Upper lobe of right lung (tissue), 1 donor: ENCODE data around the gene UGDH. TPM values are rescaled to one million over a fixed set of nuclear protein-coding genes. Genes with fewer than 3 reads are reported as not detected.

Source experiments
- ATAC-seq: fragments of 200-7000 bp; cut with Tn5 transposase; one replicate; pipeline ENCODE4 v1.9.1; 2020; ENCODE audit warnings: mild to moderate bottlenecking, moderate library complexity
- DNase-seq: peaks from one replicate; pipeline ENCODE4 v3.0.0-alpha.2; 2020
- H3K27ac ChIP-seq: fragments of 200-600 bp; one replicate; pipeline ENCODE4 v1.8.0; 2022
- H3K27me3 ChIP-seq: fragments of 200-600 bp; one replicate; pipeline ENCODE4 v1.8.0; 2022; ENCODE audit warnings: mild to moderate bottlenecking
- H3K36me3 ChIP-seq: fragments of 200-600 bp; one replicate; pipeline ENCODE4 v1.8.0; 2022
- H3K4me1 ChIP-seq: fragments of 200-600 bp; one replicate; pipeline ENCODE4 v1.8.0; 2022
- H3K4me3 ChIP-seq: fragments of 200-600 bp; one replicate; pipeline ENCODE4 v1.8.0; 2022; ENCODE audit warnings: mild to moderate bottlenecking
- H3K9me3 ChIP-seq: fragments of 200-600 bp; one replicate; pipeline ENCODE4 v1.8.0; 2022
- intact Hi-C: fragments of 100-400 bp; cut with DNase I; formaldehyde crosslinking; loops from one replicate; pipeline ENCODE4 v1.11.0; 2022
- total RNA-seq: library from RNA; stranded (reverse); fragmentation: NEBNext Ultra II Directional; extraction: Animal tissue kit (Norgen Biotek cat#: 25700); gene quantifications from one replicate; pipeline ENCODE4 v1.2.1, GENCODE V29; 2021
- TF ChIP-seq, protein P1 (sequence below): fragments of 200-600 bp; IDR thresholded peaks from one replicate; pipeline ENCODE4 v1.8.0; 2022; ENCODE audit warnings: antibody characterized with exemption
- donor health status: DM: no; HTN: yes; CAD: no; lungs with severe emphysema.

The UGDH gene
- total RNA-seq, 1 donor from 2014 or later: 55.2 TPM

DNA sequence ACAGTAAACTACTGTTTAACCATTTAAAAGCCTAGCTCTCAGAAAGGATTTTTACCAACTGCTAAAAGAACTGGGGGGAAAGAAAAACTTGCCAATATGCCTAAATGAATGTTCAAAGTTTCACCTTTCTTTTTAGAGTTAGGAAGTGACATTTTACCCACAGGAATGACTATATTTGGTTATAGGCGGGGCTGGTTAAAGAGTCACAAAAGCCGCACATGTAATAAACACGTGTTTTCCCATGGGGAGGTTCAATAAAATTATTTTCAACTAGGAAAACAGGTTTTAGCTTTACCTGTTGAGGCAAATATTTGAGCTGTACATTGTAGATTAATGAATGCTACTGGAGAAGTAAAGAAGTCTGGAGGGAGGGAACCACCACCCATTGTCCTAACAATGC lies 41.6 kb upstream of the UGDH start:
- intact Hi-C loops: no loop called here
- Histone ChIP-seq H3K9me3 (no peaks in the 10 kb centered on the region), H3K36me3 (peaks cover 11% of the 10 kb centered on the region), H3K27me3 (no peaks in the 10 kb centered on the region), H3K4me3 (no peak overlapping the region), H3K4me1 (no peaks in the 10 kb centered on the region), H3K27ac (no peak overlapping the region)
- TF ChIP-seq, protein P1, sequence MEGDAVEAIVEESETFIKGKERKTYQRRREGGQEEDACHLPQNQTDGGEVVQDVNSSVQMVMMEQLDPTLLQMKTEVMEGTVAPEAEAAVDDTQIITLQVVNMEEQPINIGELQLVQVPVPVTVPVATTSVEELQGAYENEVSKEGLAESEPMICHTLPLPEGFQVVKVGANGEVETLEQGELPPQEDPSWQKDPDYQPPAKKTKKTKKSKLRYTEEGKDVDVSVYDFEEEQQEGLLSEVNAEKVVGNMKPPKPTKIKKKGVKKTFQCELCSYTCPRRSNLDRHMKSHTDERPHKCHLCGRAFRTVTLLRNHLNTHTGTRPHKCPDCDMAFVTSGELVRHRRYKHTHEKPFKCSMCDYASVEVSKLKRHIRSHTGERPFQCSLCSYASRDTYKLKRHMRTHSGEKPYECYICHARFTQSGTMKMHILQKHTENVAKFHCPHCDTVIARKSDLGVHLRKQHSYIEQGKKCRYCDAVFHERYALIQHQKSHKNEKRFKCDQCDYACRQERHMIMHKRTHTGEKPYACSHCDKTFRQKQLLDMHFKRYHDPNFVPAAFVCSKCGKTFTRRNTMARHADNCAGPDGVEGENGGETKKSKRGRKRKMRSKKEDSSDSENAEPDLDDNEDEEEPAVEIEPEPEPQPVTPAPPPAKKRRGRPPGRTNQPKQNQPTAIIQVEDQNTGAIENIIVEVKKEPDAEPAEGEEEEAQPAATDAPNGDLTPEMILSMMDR: no peak
- DNase-seq (no peak), ATAC-seq (no peak)

DNA sequence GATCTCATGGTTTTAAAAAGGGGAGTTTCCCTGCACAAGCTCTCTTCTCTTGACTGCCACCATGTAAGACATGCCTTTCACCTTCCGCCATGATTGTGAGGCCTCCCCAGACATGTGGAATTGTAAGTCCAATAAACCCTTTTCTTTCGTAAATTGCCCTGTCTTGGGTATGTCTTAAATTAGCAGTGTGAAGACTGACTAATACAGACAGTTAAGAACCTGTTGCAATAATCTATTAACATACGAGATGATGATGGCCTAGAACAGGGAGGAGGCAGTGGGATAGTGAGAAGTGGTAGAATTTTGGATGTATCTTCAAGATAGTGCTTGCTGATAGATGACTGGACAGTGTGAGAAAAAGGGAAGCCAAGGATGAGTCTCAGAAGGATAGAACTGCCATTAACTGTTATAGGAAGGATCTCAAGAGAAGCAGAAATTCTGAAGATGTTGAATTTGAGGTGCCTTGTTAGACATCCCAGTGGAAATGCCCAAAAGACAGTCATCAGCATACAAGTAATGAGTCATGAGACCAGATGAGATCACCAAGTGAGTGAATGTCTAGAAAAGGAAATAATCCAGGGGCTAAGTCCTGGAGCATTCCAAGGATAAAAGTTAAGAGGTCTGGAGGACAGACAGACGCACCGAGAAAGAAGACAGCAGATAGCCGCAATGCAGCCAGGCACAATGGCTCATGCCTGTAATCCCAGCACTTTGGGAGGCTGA lies 38.8 kb upstream of the UGDH start:
- no peak for ATAC-seq
- DNase-seq: no peak

DNA sequence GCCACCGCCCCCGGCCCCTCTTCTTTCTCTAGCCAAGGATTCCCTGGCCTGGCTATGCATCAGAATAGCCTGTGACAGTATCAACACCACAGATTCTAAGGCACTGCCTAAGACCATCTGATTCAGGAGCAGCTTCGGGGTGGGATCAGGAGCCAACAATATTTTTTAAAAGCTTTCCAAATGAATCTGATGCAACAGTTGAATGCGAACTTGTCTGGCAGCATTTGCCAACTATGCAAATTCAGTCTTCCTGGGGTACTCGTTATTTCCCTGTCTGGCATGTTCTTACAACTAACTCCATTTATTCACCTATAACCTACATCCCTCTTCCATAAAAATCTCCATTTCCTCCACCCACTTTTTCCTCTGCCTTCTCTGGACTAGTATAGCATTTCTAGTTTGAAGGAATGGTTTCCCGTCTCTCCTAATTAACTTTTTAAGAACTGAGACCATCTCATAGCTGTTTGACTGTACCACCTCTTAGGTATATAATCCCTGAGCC lies 36.2 kb upstream of the UGDH start:
- TF ChIP-seq, protein P1: no peak
- Histone ChIP-seq H3K27me3 (no peaks in the 10 kb centered on the region), H3K4me3 (no peak overlapping the region), H3K36me3 (no peaks in the 10 kb centered on the region), H3K9me3 (no peaks in the 10 kb centered on the region), H3K27ac (no peak overlapping the region), H3K4me1 (no peaks in the 10 kb centered on the region)
- DNase-seq (no peak), ATAC-seq (no peak)
- intact Hi-C loops: no loop called here

More for the DNA sequence above, 38.8 kb upstream of the UGDH start:
- TF ChIP-seq, protein P1: no peak
- no peak overlapping the region for H3K27ac ChIP-seq
- H3K4me3 ChIP-seq: no peak overlapping the region
- no peaks in the 10 kb centered on the region for H3K27me3 ChIP-seq
- H3K9me3 ChIP-seq: no peaks in the 10 kb centered on the region
- H3K36me3 ChIP-seq: peaks cover 7% of the 10 kb centered on the region
- intact Hi-C loops: no loop called here
- no peaks in the 10 kb centered on the region for H3K4me1 ChIP-seq

DNA sequence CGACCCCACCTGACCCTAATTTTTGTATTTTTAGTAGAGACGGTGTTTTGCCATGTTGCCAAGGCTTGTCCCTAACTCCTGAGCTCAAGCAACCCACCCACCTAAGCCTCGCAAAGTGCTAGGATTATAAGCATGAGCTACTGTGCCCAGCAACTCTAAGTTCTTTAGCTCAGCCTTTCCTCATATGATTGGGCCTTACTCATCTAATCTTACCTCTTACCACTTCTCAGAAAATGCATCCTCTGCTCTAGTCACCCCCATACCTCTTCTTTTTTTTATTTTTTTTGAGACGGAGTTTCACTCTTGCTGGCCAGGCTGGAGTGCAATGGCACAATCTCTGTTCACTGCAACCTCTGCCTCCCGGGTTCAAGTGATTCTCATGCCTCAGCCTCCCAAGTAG lies 35.6 kb upstream of the UGDH start:
- DNase-seq (no peak), ATAC-seq (no peak)
- H3K27ac ChIP-seq: no peak overlapping the region

DNA sequence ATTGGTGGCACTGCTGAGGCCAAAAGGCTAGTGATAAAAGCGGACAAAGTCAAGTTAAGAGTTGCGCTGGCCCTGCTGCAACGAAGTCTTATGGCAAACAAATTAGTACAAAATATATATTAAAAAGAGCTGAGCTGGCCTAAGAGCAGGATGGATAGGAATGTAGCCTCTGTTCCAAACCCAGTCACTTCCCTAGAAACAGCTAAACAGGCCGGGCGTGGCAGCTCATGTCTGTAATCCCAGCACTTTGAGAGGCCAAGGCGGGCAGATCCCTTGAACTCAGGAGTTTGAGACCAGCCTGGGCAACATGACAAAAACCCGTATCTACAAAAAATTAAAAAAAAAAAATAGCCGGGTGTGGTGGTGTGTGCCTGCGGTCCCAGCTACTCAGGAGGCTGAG lies 32.4 kb upstream of the UGDH start:
- no peaks in the 10 kb centered on the region for H3K4me1 ChIP-seq
- no peaks in the 10 kb centered on the region for H3K9me3 ChIP-seq
- H3K4me3 ChIP-seq: no peak overlapping the region
- TF ChIP-seq, protein P1: no peak
- H3K36me3 ChIP-seq: peaks cover 13% of the 10 kb centered on the region
- ATAC-seq (no peak), DNase-seq (no peak)
- H3K27ac ChIP-seq: no peak overlapping the region
- no peaks in the 10 kb centered on the region for H3K27me3 ChIP-seq
- intact Hi-C loops: no loop called here

More for the DNA sequence above, 35.6 kb upstream of the UGDH start:
- intact Hi-C loops: no loop called here
- Histone ChIP-seq H3K36me3 (no peaks in the 10 kb centered on the region), H3K27me3 (no peaks in the 10 kb centered on the region), H3K4me3 (no peak overlapping the region), H3K4me1 (no peaks in the 10 kb centered on the region), H3K9me3 (no peaks in the 10 kb centered on the region)
- TF ChIP-seq, protein P1: no peak
